ENCODE data around the gene LARGE1.

GRCh38 chr22:33867118-33867866 is 53.0 kb downstream of the LARGE1 start:
- TF ChIP-seq CTCF (conservative IDR thresholded peaks at IDR 0.05 in 1 of 2, IDR thresholded peaks at IDR 0.05 in 1 of 2; ENCODE audit: low read depth in 1 of 2, low read length in 2 of 2) = no peak
- no peak for TF ChIP-seq EZH2 (IDR thresholded peaks at IDR 0.05; ENCODE audit: low read length, missing control alignments)

Measured in fibroblast of lung (primary cell).